IMR-90 (cell line): Measurements from ENCODE around the gene BICD2. TPM values are rescaled to one million over a fixed set of nuclear protein-coding genes. Genes with fewer than 3 reads are reported as not detected.

Source experiments
- ATAC-seq: fragments of 200-7000 bp; cut with Tn5 transposase; 2 replicates; pipeline ENCODE4 v1.9.1; 2020; ENCODE audit warnings: low read depth, mild to moderate bottlenecking, moderate library complexity
- BruUV-seq: library from RNA; stranded (reverse); fragments of 400-500 nt; replicated peaks from 2 replicates; lab custom pipeline; 2021; lab: Mats Ljungman, UMichigan
- CTCF ChIA-PET: fragments of 300-600 bp; formaldehyde crosslinking; extraction: SDS; loops from one replicate; lab custom pipeline; 2021; ENCODE audit warnings: antibody characterized with exemption; lab: Yijun Ruan, JAX
- POLR2A ChIA-PET: fragments of 300-600 bp; sonication (Branson Sonifier 250); formaldehyde crosslinking; loops from one replicate; lab custom pipeline; 2022; ENCODE audit warnings: antibody characterized with exemption; ENCODE audit not compliant: unreplicated experiment; lab: Charles Lee
- DNase-seq: peaks from one replicate; pipeline ENCODE4 v3.0.0; 2013
- H2AFZ ChIP-seq: replicated peaks from 2 replicates; pipeline ENCODE3; 2013; ENCODE audit warnings: low read length, mild to moderate bottlenecking; ENCODE audit not compliant: poor library complexity
- H2AK5ac ChIP-seq: 2 replicates; pipeline ENCODE4 v1.6.1; 2013; ENCODE audit warnings: low read depth, low read length, inconsistent platforms
- H2AK9ac ChIP-seq: replicated peaks from 2 replicates; pipeline ENCODE3; 2013; ENCODE audit warnings: mild to moderate bottlenecking, low read depth, low read length, moderate library complexity; ENCODE audit not compliant: poor library complexity
- H2BK120ac ChIP-seq: 2 replicates; pipeline ENCODE4 v1.6.1; 2013; ENCODE audit warnings: low read depth, low read length, inconsistent platforms
- H2BK15ac ChIP-seq: 3 replicates; pipeline ENCODE4 v1.6.1; 2013; ENCODE audit warnings: low read depth, low read length, inconsistent platforms
- H2BK20ac ChIP-seq: 2 replicates; pipeline ENCODE4 v1.6.1; 2013; ENCODE audit warnings: low read depth, mild to moderate bottlenecking, inconsistent platforms, low read length, moderate library complexity
- H2BK5ac ChIP-seq: 2 replicates; pipeline ENCODE4 v1.6.1; 2013; ENCODE audit warnings: mild to moderate bottlenecking, low read depth, low read length, inconsistent platforms; ENCODE audit not compliant: poor library complexity, severe bottlenecking
- H3K14ac ChIP-seq: replicated peaks from 2 replicates; pipeline ENCODE4 v1.6.1; 2013; ENCODE audit warnings: low read depth, low read length, inconsistent platforms
- H3K18ac ChIP-seq: 2 replicates; pipeline ENCODE4 v1.6.1; 2013; ENCODE audit warnings: low read depth, low read length, control low read depth
- H3K23ac ChIP-seq: 2 replicates; pipeline ENCODE4 v1.6.1; 2013; ENCODE audit warnings: low read depth, low read length, inconsistent platforms
- H3K27ac ChIP-seq: 2 replicates; pipeline ENCODE4 v1.5.1; 2013; ENCODE audit warnings: mild to moderate bottlenecking, control low read depth, low read length; ENCODE audit not compliant: insufficient read depth
- H3K27me3 ChIP-seq: 2 replicates; pipeline ENCODE4 v1.6.1; 2013; ENCODE audit warnings: low read length; ENCODE audit not compliant: control insufficient read depth, insufficient read depth
- H3K36me3 ChIP-seq: 2 replicates; pipeline ENCODE4 v1.6.1; 2013; ENCODE audit warnings: low read length, mixed read lengths; ENCODE audit not compliant: control insufficient read depth, insufficient read depth
- H3K4ac ChIP-seq: 2 replicates; pipeline ENCODE4 v1.6.1; 2013; ENCODE audit warnings: low read depth, low read length, inconsistent platforms
- H3K4me1 ChIP-seq: 2 replicates; pipeline ENCODE4 v1.6.1; 2013; ENCODE audit warnings: low read length, mixed read lengths; ENCODE audit not compliant: control insufficient read depth, insufficient read depth
- H3K4me2 ChIP-seq: 2 replicates; pipeline ENCODE4 v1.6.1; 2013; ENCODE audit warnings: low read depth, mild to moderate bottlenecking, control low read depth, low read length, moderate library complexity
- H3K4me3 ChIP-seq: 2 replicates; pipeline ENCODE4 v1.5.1; 2013; ENCODE audit warnings: low read depth, mild to moderate bottlenecking, control low read depth, low read length, moderate library complexity; ENCODE audit not compliant: insufficient read depth
- H3K56ac ChIP-seq: 2 replicates; pipeline ENCODE4 v1.6.1; 2013; ENCODE audit warnings: low read length, inconsistent platforms; ENCODE audit not compliant: insufficient read depth; ENCODE audit errors: extremely low read depth
- H3K79me1 ChIP-seq, 2 experiments: 2 replicates each; pipeline ENCODE4 v1.6.1; 2013; ENCODE audit warnings: low read length in 2 of 2, inconsistent platforms in 1 of 2, low read depth in 1 of 2
- H3K9ac ChIP-seq: 2 replicates; pipeline ENCODE4 v1.6.1; 2013; ENCODE audit warnings: low read depth, low read length, control low read depth
- H3K9me1 ChIP-seq: 2 replicates; pipeline ENCODE4 v1.6.1; 2013; ENCODE audit warnings: low read length, inconsistent platforms; ENCODE audit not compliant: insufficient read depth
- H3K9me3 ChIP-seq: 2 replicates; pipeline ENCODE4 v1.6.1; 2013; ENCODE audit warnings: low read length; ENCODE audit not compliant: control insufficient read depth, insufficient read depth
- H4K20me1 ChIP-seq: 2 replicates; pipeline ENCODE4 v1.6.1; 2013; ENCODE audit warnings: low read length, inconsistent platforms; ENCODE audit not compliant: insufficient read depth
- H4K5ac ChIP-seq: 2 replicates; pipeline ENCODE4 v1.6.1; 2013; ENCODE audit warnings: mild to moderate bottlenecking, low read depth, low read length, control low read depth
- H4K8ac ChIP-seq, 2 experiments: 2 replicates each; pipeline ENCODE4 v1.6.1; 2013; ENCODE audit warnings: low read depth in 2 of 2, low read length in 2 of 2, control low read depth in 1 of 2, inconsistent platforms in 1 of 2
- H4K91ac ChIP-seq: 2 replicates; pipeline ENCODE4 v1.6.1; 2013; ENCODE audit warnings: low read depth, low read length, inconsistent platforms; ENCODE audit not compliant: insufficient read depth
- BHLHE40 ChIP-seq: fragments of 150-350 bp; IDR thresholded peaks from 2 replicates; pipeline ENCODE4 v1.6.1; 2016; ENCODE audit warnings: mild to moderate bottlenecking, low read depth, low read length
- CEBPB ChIP-seq: IDR thresholded peaks from 2 replicates; pipeline ENCODE4 v1.6.1; 2012; ENCODE audit warnings: low read depth, low read length, improper control_type of control experiment
- CHD1 ChIP-seq: IDR thresholded peaks from 2 replicates; pipeline ENCODE4 v1.6.1; 2012; ENCODE audit warnings: low read depth, low read length, improper control_type of control experiment
- CTCF ChIP-seq: conservative IDR thresholded peaks from 2 replicates; pipeline ENCODE4 v1.5.1; 2012; ENCODE audit warnings: mild to moderate bottlenecking, low read depth, low read length, improper control_type of control experiment
- FOS ChIP-seq: fragments of 150-350 bp; IDR thresholded peaks from 2 replicates; pipeline ENCODE4 v1.6.1; 2016; ENCODE audit warnings: low read depth, low read length
- MAFK ChIP-seq: IDR thresholded peaks from 2 replicates; pipeline ENCODE4 v1.6.1; 2012; ENCODE audit warnings: low read depth, low read length, improper control_type of control experiment
- MAZ ChIP-seq: IDR thresholded peaks from 2 replicates; pipeline ENCODE4 v1.6.1; 2012; ENCODE audit warnings: low read depth, mild to moderate bottlenecking, low read length, improper control_type of control experiment, moderate library complexity, borderline replicate concordance
- POLR2A ChIP-seq: IDR thresholded peaks from 2 replicates; pipeline ENCODE4 v1.6.1; 2012; ENCODE audit warnings: mild to moderate bottlenecking, low read depth, low read length
- RCOR1 ChIP-seq: IDR thresholded peaks from 2 replicates; pipeline ENCODE4 v1.6.1; 2012; ENCODE audit warnings: mild to moderate bottlenecking, low read length, improper control_type of control experiment; ENCODE audit not compliant: insufficient replicate concordance
- RFX5 ChIP-seq: IDR thresholded peaks from 2 replicates; pipeline ENCODE4 v1.8.0; 2012; ENCODE audit warnings: low read depth, mild to moderate bottlenecking, low read length, moderate library complexity
- SMC3 ChIP-seq: fragments of 150-350 bp; IDR thresholded peaks from 2 replicates; pipeline ENCODE4 v1.6.1; 2016; ENCODE audit warnings: low read depth, mild to moderate bottlenecking, antibody characterized with exemption, low read length, moderate library complexity
- WGBS, 2 experiments: methylation state at CpG; one replicate each; pipeline versions ENCODE4 v1.1.5 to v1.1.7; 2013; ENCODE audit warnings: missing lambda C conversion rate in 2 of 2; ENCODE audit not compliant: insufficient read length in 1 of 2; ENCODE audit errors: extremely low coverage in 2 of 2; 5-methylcytosine and 5-hydroxymethylcytosine counted together
- dilution Hi-C: fragments of 300-500 bp; cut with HindIII; formaldehyde crosslinking; loops from one replicate; pipeline ENCODE4 v1.14.3; 2018; ENCODE audit warnings: low sequenced_read_pairs; ENCODE audit not compliant: unreplicated experiment
- in situ Hi-C: fragments of 300-500 bp; cut with MboI; formaldehyde crosslinking; loops from 3 replicates; pipeline ENCODE4 v1.14.3; 2019; ENCODE audit warnings: low sequenced_read_pairs, inconsistent platforms, mixed read lengths
- intact Hi-C: fragments of 100-400 bp; cut with micrococcal nuclease; formaldehyde crosslinking; loops from 2 replicates; pipeline ENCODE4 v1.10.0; 2022
- polyA plus RNA-seq, 3 experiments: library from polyadenylated mRNA; depleted of rRNA; stranded (reverse); fragments of >200 nt; gene quantifications; 2 replicates each; pipeline ENCODE4 v1.2.3, GENCODE V29; 2012; ENCODE audit warnings: low replicate concordance in 1 of 3
- total RNA-seq: library from RNA; depleted of rRNA; stranded (reverse); fragments of >200 nt; gene quantifications from 2 replicates; pipeline ENCODE4 v1.2.3, GENCODE V29; 2012
- TF ChIP-seq, protein P1 (sequence below): fragments of 150-350 bp; IDR thresholded peaks from 2 replicates; pipeline ENCODE4 v1.6.1; 2016; ENCODE audit warnings: low read depth, mild to moderate bottlenecking, low read length, moderate library complexity, borderline replicate concordance
- TF ChIP-seq, protein P2 (sequence below): fragments of 150-350 bp; IDR thresholded peaks from 2 replicates; pipeline ENCODE4 v1.6.1; 2017; ENCODE audit warnings: mild to moderate bottlenecking, antibody characterized with exemption, low read length, low read depth

BICD2 gene
- total and polyA plus RNA-seq, 2 of the 4 experiments (the other 2 are of a cell fraction): 21.5 to 35.7 TPM

DNA sequence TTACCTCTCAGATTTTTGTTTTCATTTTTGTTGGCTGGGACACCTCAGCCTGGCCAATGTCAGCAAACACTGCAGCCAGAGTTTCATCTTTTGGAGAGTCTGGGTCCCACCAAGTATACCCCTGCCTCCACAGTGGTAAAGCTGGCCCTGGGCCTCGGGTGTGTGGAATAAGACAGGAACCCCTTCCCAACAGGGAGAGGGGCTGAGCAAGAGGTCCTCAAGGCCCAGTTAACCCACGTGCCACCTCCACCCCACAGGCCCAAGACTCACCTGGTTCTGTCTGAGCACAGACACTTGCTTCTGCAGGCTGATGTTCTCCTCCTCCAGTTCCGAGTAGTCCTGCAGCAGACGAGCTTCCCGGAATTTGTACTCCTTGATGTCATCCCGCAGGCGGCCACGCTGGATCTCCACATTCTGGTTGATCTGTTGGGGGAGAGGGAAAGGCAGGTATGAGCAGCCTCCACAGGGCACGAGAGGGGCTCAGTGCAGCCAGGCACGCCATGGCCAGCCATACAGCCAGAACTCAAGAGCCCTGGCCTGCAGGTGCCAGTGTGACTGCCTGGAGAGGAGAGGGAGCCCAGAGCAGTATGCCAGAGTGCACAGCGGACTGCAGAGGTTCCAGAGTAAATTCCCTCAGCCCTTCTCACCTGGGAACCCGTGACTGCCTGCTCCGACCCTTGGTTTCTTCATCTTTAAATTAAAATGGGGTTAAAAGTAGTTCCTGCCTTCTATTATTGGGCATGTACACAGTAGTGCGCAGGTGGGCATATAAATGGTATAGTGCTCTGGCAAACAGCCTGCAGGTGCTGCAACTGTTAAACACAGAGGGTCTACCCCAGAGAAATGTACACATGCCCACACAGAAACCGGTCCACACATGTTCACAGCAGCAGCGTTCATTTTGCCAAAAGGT, 42.0 kb downstream of the BICD2 start:
- no peak overlapping the region for H4K5ac ChIP-seq
- H3K27me3 ChIP-seq: no peaks in the 10 kb centered on the region
- no peak overlapping the region for H3K9ac ChIP-seq
- no peak overlapping the region for H3K27ac ChIP-seq
- DNase-seq (no peak), ATAC-seq (no peak)
- no peak overlapping the region for H3K4me3 ChIP-seq
- in situ Hi-C loops: no loop called here
- POLR2A ChIA-PET: no interaction called here
- no peak overlapping the region for H3K18ac ChIP-seq
- CTCF ChIA-PET: no interaction called here
- WGBS, 2 experiments: 83% methylated on average over 1 of the region's 16 CpGs; no CpG with 5 or more reads in 1 of the 2 experiments
- no peak overlapping the region for H2AK9ac ChIP-seq
- intact Hi-C loops: no loop called here
- TF ChIP-seq MAZ: no peak
- TF ChIP-seq CTCF: no peak
- TF ChIP-seq, protein P1, sequence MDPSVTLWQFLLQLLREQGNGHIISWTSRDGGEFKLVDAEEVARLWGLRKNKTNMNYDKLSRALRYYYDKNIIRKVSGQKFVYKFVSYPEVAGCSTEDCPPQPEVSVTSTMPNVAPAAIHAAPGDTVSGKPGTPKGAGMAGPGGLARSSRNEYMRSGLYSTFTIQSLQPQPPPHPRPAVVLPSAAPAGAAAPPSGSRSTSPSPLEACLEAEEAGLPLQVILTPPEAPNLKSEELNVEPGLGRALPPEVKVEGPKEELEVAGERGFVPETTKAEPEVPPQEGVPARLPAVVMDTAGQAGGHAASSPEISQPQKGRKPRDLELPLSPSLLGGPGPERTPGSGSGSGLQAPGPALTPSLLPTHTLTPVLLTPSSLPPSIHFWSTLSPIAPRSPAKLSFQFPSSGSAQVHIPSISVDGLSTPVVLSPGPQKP: no peak
- no peak for TF ChIP-seq FOS
- TF ChIP-seq, protein P2, sequence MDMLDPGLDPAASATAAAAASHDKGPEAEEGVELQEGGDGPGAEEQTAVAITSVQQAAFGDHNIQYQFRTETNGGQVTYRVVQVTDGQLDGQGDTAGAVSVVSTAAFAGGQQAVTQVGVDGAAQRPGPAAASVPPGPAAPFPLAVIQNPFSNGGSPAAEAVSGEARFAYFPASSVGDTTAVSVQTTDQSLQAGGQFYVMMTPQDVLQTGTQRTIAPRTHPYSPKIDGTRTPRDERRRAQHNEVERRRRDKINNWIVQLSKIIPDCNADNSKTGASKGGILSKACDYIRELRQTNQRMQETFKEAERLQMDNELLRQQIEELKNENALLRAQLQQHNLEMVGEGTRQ: no peak
- TF ChIP-seq BHLHE40: no peak
- no peak for TF ChIP-seq POLR2A
- TF ChIP-seq CHD1: no peak
- no peak for TF ChIP-seq CEBPB
- TF ChIP-seq RFX5: no peak
- no peak for TF ChIP-seq SMC3
- no peak for TF ChIP-seq RCOR1
- no peak for TF ChIP-seq MAFK
- H2BK120ac ChIP-seq: no peak overlapping the region
- H2BK20ac ChIP-seq: no peak overlapping the region
- no peaks in the 10 kb centered on the region for H3K9me3 ChIP-seq
- dilution Hi-C loops: no loop called here
- H3K79me1 ChIP-seq: peaks cover 33 to 61% of the 10 kb centered on the region in 2 experiments
- no peak overlapping the region for H2BK5ac ChIP-seq
- H2AFZ ChIP-seq: no peak overlapping the region
- H4K91ac ChIP-seq: no peak overlapping the region
- no peak overlapping the region for H3K14ac ChIP-seq
- peaks cover 41% of the 10 kb centered on the region for H4K20me1 ChIP-seq
- no peak overlapping the region for H3K23ac ChIP-seq
- no peak overlapping the region for H3K4ac ChIP-seq
- no peak overlapping the region for H2BK15ac ChIP-seq
- peaks cover 3% of the 10 kb centered on the region; the same call in 1 of the 2 replicates for H3K4me1 ChIP-seq
- no peak overlapping the region for H3K4me2 ChIP-seq
- no peak overlapping the region for H2AK5ac ChIP-seq
- no peak overlapping the region for H4K8ac ChIP-seq
- no peak overlapping the region for H3K56ac ChIP-seq
- BruUV-seq: no TSS peak
- peaks cover 26% of the 10 kb centered on the region for H3K9me1 ChIP-seq
- H3K36me3 ChIP-seq: peaks cover 55% of the 10 kb centered on the region
